CD8-positive, alpha-beta memory T cell (primary cell): ENCODE data around the gene CYREN. TPM values are rescaled to one million over a fixed set of nuclear protein-coding genes. Genes with fewer than 3 reads are reported as not detected.

Source experiments
- CTCF ChIA-PET: fragments of 350-600 bp; sonication (Branson Sonifier 250); formaldehyde crosslinking; loops from one replicate; lab custom pipeline; 2021; ENCODE audit warnings: antibody characterized with exemption; lab: Charles Lee
- POLR2A ChIA-PET: fragments of 350-600 bp; sonication (Branson Sonifier 250); formaldehyde crosslinking; loops from one replicate; lab custom pipeline; 2021; ENCODE audit warnings: antibody characterized with exemption; lab: Charles Lee
- DNase-seq, 5 donors: peaks; one replicate each; pipeline versions ENCODE4 v3.0.0 to v3.0.0-alpha.2; 2020 to 2022; ENCODE audit warnings: mixed read lengths in 1 of 5
- H3K27ac ChIP-seq: one replicate; pipeline ENCODE4 v1.7.0; 2013; ENCODE audit warnings: low read depth, mild to moderate bottlenecking, low read length, moderate library complexity
- H3K27me3 ChIP-seq: 2 replicates; pipeline ENCODE4 v1.7.0; 2013; ENCODE audit warnings: low read length, mild to moderate bottlenecking; ENCODE audit not compliant: insufficient read depth, poor library complexity, severe bottlenecking
- H3K36me3 ChIP-seq: 2 replicates; pipeline ENCODE4 v1.7.0; 2013; ENCODE audit warnings: mild to moderate bottlenecking, low read length, moderate library complexity; ENCODE audit not compliant: insufficient read depth
- H3K4me1 ChIP-seq: 2 replicates; pipeline ENCODE4 v1.7.0; 2013; ENCODE audit warnings: mild to moderate bottlenecking, low read length, moderate library complexity; ENCODE audit not compliant: insufficient read depth
- H3K4me3 ChIP-seq: 2 replicates; pipeline ENCODE4 v1.7.0; 2013; ENCODE audit warnings: mild to moderate bottlenecking, low read length
- H3K9me3 ChIP-seq: 2 replicates; pipeline ENCODE4 v1.7.0; 2013; ENCODE audit warnings: mild to moderate bottlenecking, low read length
- H3K27ac Mint-ChIP-seq, 8 donors: one replicate each; pipeline ENCODE4 v1.8.0; 2020 to 2021; ENCODE audit warnings: mixed read lengths in 8 of 8, mild to moderate bottlenecking in 6 of 8, inconsistent platforms in 3 of 8, moderate library complexity in 3 of 8
- H3K27me3 Mint-ChIP-seq, 2 donors: one replicate each; pipeline ENCODE4 v1.8.0; 2020 to 2021; ENCODE audit warnings: mixed read lengths in 2 of 2, mild to moderate bottlenecking in 1 of 2, moderate library complexity in 1 of 2
- H3K36me3 Mint-ChIP-seq, 3 donors: one replicate each; pipeline ENCODE4 v1.8.0; 2020 to 2021; ENCODE audit warnings: mixed read lengths in 3 of 3, inconsistent platforms in 1 of 3, mild to moderate bottlenecking in 1 of 3
- H3K4me1 Mint-ChIP-seq, 3 donors: one replicate each; pipeline ENCODE4 v1.8.0; 2020 to 2021; ENCODE audit warnings: mixed read lengths in 3 of 3, inconsistent platforms in 1 of 3, mild to moderate bottlenecking in 1 of 3
- H3K4me3 Mint-ChIP-seq, 7 donors: one replicate each; pipeline ENCODE4 v1.8.0; 2020 to 2021; ENCODE audit warnings: mixed read lengths in 7 of 7, mild to moderate bottlenecking in 6 of 7, moderate library complexity in 4 of 7, inconsistent platforms in 2 of 7
- H3K9me3 Mint-ChIP-seq, 5 donors: one replicate each; pipeline ENCODE4 v1.8.0; 2020 to 2022; ENCODE audit warnings: mixed read lengths in 5 of 5, mild to moderate bottlenecking in 3 of 5, moderate library complexity in 2 of 5, inconsistent platforms in 1 of 5
- polyA plus RNA-seq: library from polyadenylated mRNA; unstranded; fragments of 300-500 nt; fragmentation: Illumina TruSeq; gene quantifications from one replicate; pipeline ENCODE4 v1.2.3, GENCODE V29; 2021
- total RNA-seq, 2 experiments: library from RNA; stranded (reverse); gene quantifications; one replicate each; pipeline ENCODE4 v1.2.3, GENCODE V29; 2021

CYREN gene
- total and polyA plus RNA-seq, 3 experiments from 2014 or later, result 45.4 to 79.9 (median 77.2) TPM

GRCh38 chr7:135189221-135189662 lies 18.7 kb upstream of the CYREN start:
- H3K27me3 ChIP-seq, result no peaks in the 10 kb centered on the region
- no peak overlapping the region for H3K4me3 ChIP-seq
- peaks cover 0 to under 1% (median 0%) of the 10 kb centered on the region in 5 donors for H3K9me3 Mint-ChIP-seq
- CTCF ChIA-PET, result interaction anchor here (0.8 to 1.4 kb wide), 2 partner anchors 18 kb away, joined by 3 to 5 read pairs; partner anchors contain the start of gene CYREN
- peaks cover 0 to 1% of the 10 kb centered on the region in 2 donors for H3K27me3 Mint-ChIP-seq
- no peaks in the 10 kb centered on the region for H3K4me1 Mint-ChIP-seq
- no peaks in the 10 kb centered on the region for H3K9me3 ChIP-seq
- peak in 1 of 5 donors; percentile 1 for DNase-seq
- H3K27ac ChIP-seq, result no peak overlapping the region
- no peak overlapping the region for H3K4me3 Mint-ChIP-seq
- H3K27ac Mint-ChIP-seq, result no peak overlapping the region
- H3K36me3 Mint-ChIP-seq, result peaks cover 11 to 97% (median 43%) of the 10 kb centered on the region in 3 donors
- peaks cover 18% of the 10 kb centered on the region for H3K36me3 ChIP-seq
- H3K4me1 ChIP-seq, result no peaks in the 10 kb centered on the region
- POLR2A ChIA-PET, result no interaction called here

- Mint-ChIP-seq H3K4me1 (no peaks in the 10 kb centered on the region), H3K9me3 (peaks cover 0 to 5% (median 4%) of the 10 kb centered on the region in 5 donors), H3K36me3 (peaks cover 18 to 97% (median 46%) of the 10 kb centered on the region in 3 donors), H3K27ac (no peak overlapping the region), H3K4me3 (no peak overlapping the region), H3K27me3 (peaks cover 0 to 1% of the 10 kb centered on the region in 2 donors)
- Histone ChIP-seq H3K4me3 (no peak overlapping the region), H3K36me3 (peaks cover 18% of the 10 kb centered on the region), H3K27ac (no peak overlapping the region), H3K9me3 (no peaks in the 10 kb centered on the region), H3K27me3 (no peaks in the 10 kb centered on the region), H3K4me1 (no peaks in the 10 kb centered on the region)
- CTCF ChIA-PET, result interaction anchor here (0.8 to 1.1 kb wide), 2 partner anchors 10 to 18 kb away, joined by 3 read pairs; partner anchors contain the start of gene CYREN
- POLR2A ChIA-PET, result interaction anchor here (0.6 kb wide), 1 partner anchor 19 kb away, joined by 3 read pairs; no protein-coding TSS in a partner anchor
- no peak for DNase-seq
These were observed 17.9 kb upstream of the CYREN start for GRCh38 chr7:135188298-135188984.

GRCh38 chr7:135186841-135187253 lies 16.3 kb upstream of the CYREN start:
- no peak overlapping the region for H3K27ac ChIP-seq
- H3K9me3 Mint-ChIP-seq, result peaks cover 9 to 17% (median 12%) of the 10 kb centered on the region in 5 donors
- H3K9me3 ChIP-seq, result peaks cover 10% of the 10 kb centered on the region
- peak overlapping the region in 1 of 8 donors; percentile 50 for H3K27ac Mint-ChIP-seq
- DNase-seq, result no peak
- peaks cover 16% of the 10 kb centered on the region for H3K36me3 ChIP-seq
- H3K4me1 ChIP-seq, result no peaks in the 10 kb centered on the region
- no peaks in the 10 kb centered on the region for H3K4me1 Mint-ChIP-seq
- no peak overlapping the region for H3K4me3 ChIP-seq
- H3K27me3 Mint-ChIP-seq, result peaks cover 0 to 1% of the 10 kb centered on the region in 2 donors
- CTCF ChIA-PET, result no interaction called here
- POLR2A ChIA-PET, result no interaction called here
- no peaks in the 10 kb centered on the region for H3K27me3 ChIP-seq
- H3K4me3 Mint-ChIP-seq, result no peak overlapping the region
- H3K36me3 Mint-ChIP-seq, result peaks cover 32 to 91% (median 45%) of the 10 kb centered on the region in 3 donors

- no peak overlapping the region for H3K4me3 ChIP-seq
- Mint-ChIP-seq H3K36me3 (peaks cover 39 to 91% (median 43%) of the 10 kb centered on the region in 3 donors), H3K27me3 (peaks cover 0 to 1% of the 10 kb centered on the region in 2 donors), H3K9me3 (peaks cover 15 to 23% (median 19%) of the 10 kb centered on the region in 5 donors), H3K4me1 (no peaks in the 10 kb centered on the region), H3K27ac (peak overlapping the region in 1 of 8 donors; percentile 24), H3K4me3 (no peak overlapping the region)
- CTCF ChIA-PET, result no interaction called here
- H3K4me1 ChIP-seq, result no peaks in the 10 kb centered on the region
- no peak overlapping the region for H3K27ac ChIP-seq
- DNase-seq, result no peak
- H3K9me3 ChIP-seq, result peaks cover 15% of the 10 kb centered on the region
- no peaks in the 10 kb centered on the region for H3K27me3 ChIP-seq
- H3K36me3 ChIP-seq, result peaks cover 14% of the 10 kb centered on the region
- POLR2A ChIA-PET, result no interaction called here
These were observed 15.7 kb upstream of the CYREN start for GRCh38 chr7:135186261-135186540.

- Histone ChIP-seq H3K36me3 (peaks cover 14% of the 10 kb centered on the region), H3K27ac (no peak overlapping the region), H3K9me3 (peaks cover 20% of the 10 kb centered on the region), H3K4me3 (no peak overlapping the region), H3K4me1 (no peaks in the 10 kb centered on the region), H3K27me3 (no peaks in the 10 kb centered on the region)
- peaks cover 40 to 88% (median 44%) of the 10 kb centered on the region in 3 donors for H3K36me3 Mint-ChIP-seq
- peaks cover 0 to 1% of the 10 kb centered on the region in 2 donors for H3K27me3 Mint-ChIP-seq
- no peak overlapping the region for H3K4me3 Mint-ChIP-seq
- DNase-seq, result no peak
- ChIA-PET POLR2A (no interaction called here), CTCF (no interaction called here)
- H3K9me3 Mint-ChIP-seq, result peaks cover 19 to 28% (median 23%) of the 10 kb centered on the region in 5 donors
- no peaks in the 10 kb centered on the region for H3K4me1 Mint-ChIP-seq
- peak overlapping the region in 2 of 8 donors; percentile 24 to 33 for H3K27ac Mint-ChIP-seq
These were observed 15.2 kb upstream of the CYREN start for GRCh38 chr7:135185471-135186260.

GRCh38 chr7:135184254-135184841 lies 13.8 kb upstream of the CYREN start:
- Mint-ChIP-seq H3K4me3 (no peak overlapping the region), H3K4me1 (no peaks in the 10 kb centered on the region), H3K27ac (no peak overlapping the region), H3K36me3 (peaks cover 35 to 80% (median 55%) of the 10 kb centered on the region in 3 donors), H3K27me3 (peaks cover 0 to 1% of the 10 kb centered on the region in 2 donors), H3K9me3 (peaks cover 27 to 38% (median 32%) of the 10 kb centered on the region in 5 donors)
- no peak for DNase-seq
- Histone ChIP-seq H3K27me3 (no peaks in the 10 kb centered on the region), H3K4me1 (no peaks in the 10 kb centered on the region), H3K9me3 (peaks cover 20% of the 10 kb centered on the region), H3K36me3 (peaks cover 14% of the 10 kb centered on the region), H3K27ac (no peak overlapping the region), H3K4me3 (no peak overlapping the region)
- CTCF ChIA-PET, result no interaction called here
- POLR2A ChIA-PET, result no interaction called here

- DNase-seq, result no peak
- Mint-ChIP-seq H3K4me1 (no peaks in the 10 kb centered on the region), H3K36me3 (peaks cover 40 to 76% (median 64%) of the 10 kb centered on the region in 3 donors), H3K27me3 (peaks cover 0 to 3% of the 10 kb centered on the region in 2 donors), H3K27ac (no peak overlapping the region), H3K9me3 (peaks cover 27 to 47% (median 40%) of the 10 kb centered on the region in 5 donors), H3K4me3 (no peak overlapping the region)
- Histone ChIP-seq H3K36me3 (peaks cover 10% of the 10 kb centered on the region), H3K4me1 (no peaks in the 10 kb centered on the region), H3K4me3 (no peak overlapping the region), H3K27ac (no peak overlapping the region), H3K9me3 (peaks cover 20% of the 10 kb centered on the region), H3K27me3 (no peaks in the 10 kb centered on the region)
- CTCF ChIA-PET, result no interaction called here
- POLR2A ChIA-PET, result no interaction called here
These were observed 13.0 kb upstream of the CYREN start for GRCh38 chr7:135183478-135183877.
